ENCODE data around the gene ZFP69.

DNA sequence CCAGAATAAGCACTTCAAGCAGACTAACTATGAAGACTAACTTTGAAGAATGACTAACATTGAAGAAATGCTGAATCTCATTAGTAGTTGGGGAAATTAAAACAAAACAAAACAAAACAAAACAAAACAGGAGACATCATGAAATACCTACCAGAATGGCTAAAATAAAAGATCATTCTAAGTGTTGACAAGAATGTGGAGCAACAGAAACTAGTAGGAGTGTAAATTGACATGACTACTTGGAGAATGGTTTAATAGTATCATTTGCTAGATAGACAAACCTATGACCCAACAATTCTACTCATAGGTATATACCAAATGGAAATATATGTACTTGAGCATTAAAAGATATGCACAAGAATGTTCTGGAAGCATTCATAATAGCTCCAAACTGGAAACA is 45.7 kb upstream of the ZFP69 start:
- no peak for TF ChIP-seq CTCF (conservative IDR thresholded peaks at IDR 0.05)
- no peak for TF ChIP-seq EZH2 (IDR thresholded peaks at IDR 0.05; ENCODE audit: low read depth)

Data from PC-9 (cell line).